ENCODE results near the gene SUPT7L. TPM values are rescaled to one million over a fixed set of nuclear protein-coding genes. Genes with fewer than 3 reads are reported as not detected.
"Not testable (repeated sequence)": the region's sequence is repeated elsewhere in the genome, so short reads cannot be mapped to it uniquely, and the experiment has no call there.

The SUPT7L gene
- total RNA-seq, 1 experiment from 2014 or later, result 26.4 TPM

DNA sequence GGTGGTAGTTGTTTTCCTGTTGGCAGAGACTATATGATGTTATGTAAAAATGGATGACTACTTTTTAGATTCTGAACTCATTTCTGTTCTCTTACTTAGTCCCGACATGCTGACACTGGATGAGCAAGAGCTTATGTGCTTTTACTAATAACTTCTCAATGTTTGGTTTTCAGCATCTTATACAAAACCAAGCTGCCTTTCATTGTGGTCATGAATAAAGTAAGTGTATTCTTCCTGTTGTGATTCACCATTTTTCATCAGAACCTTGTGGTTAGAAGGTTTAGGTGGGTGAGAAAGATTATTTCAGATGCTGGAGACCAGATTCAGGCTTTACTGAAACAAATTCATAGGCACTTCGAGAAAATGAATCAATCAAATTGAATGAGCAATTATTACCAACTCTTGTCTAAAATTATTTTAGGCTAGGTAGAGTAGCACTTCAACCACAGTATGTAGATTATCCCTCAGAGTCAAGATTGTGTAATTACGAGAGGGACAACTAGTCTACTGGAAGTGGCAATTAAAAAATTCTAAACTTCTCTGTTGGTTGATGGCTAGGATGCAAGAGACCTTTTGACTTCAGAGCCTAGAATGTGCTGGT lies 25.3 kb downstream of the SUPT7L start:
- DNase-seq (ENCODE audit: low read depth), result peak; percentile 88

GRCh38 chr2:27636766-27637165 lies 26.6 kb downstream of the SUPT7L start:
- DNase-seq (ENCODE audit: low read depth), result peak; percentile 41

- DNase-seq (ENCODE audit: low read depth), result no peak
These were observed 29.1 kb downstream of the SUPT7L start for GRCh38 chr2:27634291-27634690.

GRCh38 chr2:27630257-27630656 lies 33.2 kb downstream of the SUPT7L start:
- not testable (repeated sequence) for DNase-seq (ENCODE audit: low read depth)

- peak; percentile 94 for DNase-seq (ENCODE audit: low read depth)
These were observed 34.4 kb downstream of the SUPT7L start, which contains the start of the genes CCDC121 and GPN1 for GRCh38 chr2:27628767-27629709. Gene CCDC121 (minus strand): TSS chr2:27629012. CDS start chr2:27627799, 1,213 bp downstream. Gene GPN1 (plus strand): TSS chr2:27629050. CDS start chr2:27629059, 9 bp downstream.

- DNase-seq (ENCODE audit: low read depth), result peak; percentile 89
These were observed 35.2 kb downstream of the SUPT7L start for GRCh38 chr2:27627963-27628766.

DNA sequence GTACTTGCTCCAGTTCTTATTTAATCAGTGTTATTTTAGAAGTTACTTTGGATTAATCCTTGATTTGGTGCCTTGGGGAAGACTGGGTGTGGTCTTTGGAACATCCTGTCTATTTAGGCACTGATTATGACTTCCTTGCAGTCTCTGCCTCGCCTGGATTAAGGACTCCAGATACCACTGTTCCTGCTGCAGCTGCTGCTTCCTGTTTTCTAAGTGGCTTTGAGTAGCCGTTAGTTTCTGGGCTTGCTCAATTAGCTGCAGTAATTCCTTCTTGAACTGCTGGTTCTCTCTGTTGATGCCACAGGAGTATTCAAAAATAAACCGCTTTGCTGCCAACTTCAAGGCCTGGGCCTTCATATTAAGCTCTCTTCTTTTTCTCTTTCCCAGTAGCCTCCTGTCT lies 36.5 kb downstream of the SUPT7L start:
- peak; percentile 76 for DNase-seq (ENCODE audit: low read depth)

GRCh38 chr2:27626323-27626722 lies 37.1 kb downstream of the SUPT7L start:
- not testable (repeated sequence) for DNase-seq (ENCODE audit: low read depth)

GRCh38 chr2:27624943-27625342 lies 38.5 kb downstream of the SUPT7L start:
- DNase-seq (ENCODE audit: low read depth), result no peak

DNA sequence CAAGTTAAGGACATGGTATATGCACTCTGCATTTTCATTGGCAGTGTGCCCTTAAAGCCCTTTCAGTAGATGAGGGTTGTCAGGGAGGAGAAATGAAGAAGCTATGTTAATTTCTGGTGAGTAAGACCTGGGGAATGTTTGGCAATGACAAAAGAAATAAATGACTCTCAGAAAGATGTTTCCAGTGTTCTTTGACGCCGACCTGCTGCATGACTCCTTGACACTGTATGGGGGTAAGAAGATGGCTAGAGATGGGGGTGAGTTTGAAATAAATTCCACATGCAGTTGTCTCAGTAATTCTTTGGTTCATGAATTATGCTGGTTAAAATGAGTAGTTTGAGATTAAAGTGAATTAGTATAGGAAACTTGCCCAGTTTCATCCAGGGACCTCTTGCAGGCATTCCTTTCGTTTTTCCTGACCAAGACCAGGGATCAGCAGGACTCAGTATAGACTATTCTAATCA lies 40.5 kb downstream of the SUPT7L start:
- DNase-seq (ENCODE audit: low read depth), result peak; percentile 69

DNA sequence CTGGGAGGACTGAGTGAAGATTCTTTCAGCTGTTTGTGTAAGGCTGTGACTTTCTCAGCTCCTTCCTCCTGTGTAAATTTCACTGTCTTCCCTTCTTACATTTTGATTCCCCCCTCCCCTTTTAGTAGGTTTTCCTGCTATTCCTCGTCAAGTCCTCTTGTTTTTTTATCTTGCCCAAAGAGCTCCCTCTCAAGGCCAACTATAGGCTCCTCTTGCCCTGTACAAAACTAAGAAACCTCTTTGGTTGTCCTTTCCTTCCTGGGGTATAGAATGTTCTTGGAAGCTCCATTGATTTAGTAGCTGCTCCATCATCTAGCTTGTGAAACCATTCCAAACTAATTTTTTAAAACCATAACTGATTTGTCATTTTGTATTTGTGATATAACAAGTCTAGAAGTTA lies 41.9 kb downstream of the SUPT7L start:
- no peak for DNase-seq (ENCODE audit: low read depth)

DNA sequence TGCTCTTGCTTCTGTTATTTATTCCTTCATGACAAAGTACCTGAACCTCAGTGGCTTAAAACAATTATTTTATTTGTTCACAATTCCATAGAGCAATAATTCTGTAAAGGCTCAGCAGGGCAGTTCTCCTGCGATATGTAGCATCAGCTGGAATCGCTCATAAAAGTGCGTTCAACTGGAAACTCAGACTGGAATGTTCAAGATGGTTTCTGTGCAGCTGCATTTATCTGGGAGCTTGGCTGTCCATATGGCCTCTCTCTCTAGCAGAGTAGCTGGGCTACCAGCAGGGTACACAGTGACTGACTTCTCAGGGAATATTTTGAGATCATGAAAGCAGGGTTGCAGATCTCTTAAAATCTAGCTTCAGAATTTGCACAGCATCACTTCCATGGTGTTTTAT lies 48.1 kb downstream of the SUPT7L start:
- DNase-seq (ENCODE audit: low read depth), result no peak

DNA sequence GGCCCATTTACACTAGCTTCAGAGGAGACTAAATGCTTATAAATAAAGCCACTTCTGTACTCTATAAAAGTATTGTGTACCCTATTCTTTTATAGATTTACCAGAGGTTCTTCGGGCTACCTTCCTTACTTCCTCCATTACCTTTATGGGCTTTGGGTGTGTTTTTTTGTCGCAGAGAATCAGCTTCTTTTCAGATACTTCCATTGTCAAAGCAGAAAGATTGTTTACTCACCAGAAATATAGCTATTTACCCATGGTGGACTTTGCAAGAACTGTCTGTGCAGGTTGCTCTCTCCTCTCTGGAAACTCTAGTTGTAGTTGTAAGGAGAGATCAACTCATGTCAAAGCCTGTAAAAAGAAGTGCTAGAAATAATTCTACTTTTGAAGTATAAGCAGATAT lies 49.4 kb downstream of the SUPT7L start:
- DNase-seq (ENCODE audit: low read depth), result no peak

- peak; percentile 26 for DNase-seq (ENCODE audit: low read depth)
These were observed 56.8 kb downstream of the SUPT7L start for GRCh38 chr2:27606611-27607010.

Other genes starting within 250 kb of the SUPT7L start
- gene NRBP1, start 235.0 kb downstream of the SUPT7L start, total RNA-seq (2014; rRNA removed), result 130 and 140 TPM in 2 replicates
- gene KRTCAP3, start 221.2 kb downstream of the SUPT7L start, total RNA-seq (2014; rRNA removed), result 0.46 TPM in 1 of 2 replicates, not detected in the other
- 5.7 and 7.4 TPM in 2 replicates for gene IFT172, start 173.9 kb downstream of the SUPT7L start, total RNA-seq (2014; rRNA removed)
- 25.9 and 29.0 TPM in 2 replicates for gene FNDC4, start 168.4 kb downstream of the SUPT7L start, total RNA-seq (2014; rRNA removed)
- gene GCKR, start 166.8 kb downstream of the SUPT7L start, total RNA-seq (2014; rRNA removed), result 0.11 and 0.32 TPM in 2 replicates
- 36.0 and 41.6 TPM in 2 replicates for gene ZNF512, start 80.6 kb downstream of the SUPT7L start, total RNA-seq (2014; rRNA removed)
- 2.2 and 2.9 TPM in 2 replicates for gene CCDC121, start 34.6 kb downstream of the SUPT7L start, total RNA-seq (2014; rRNA removed)
- gene GPN1, start 34.6 kb downstream of the SUPT7L start, total RNA-seq (2014; rRNA removed), result 46.9 and 52.0 TPM in 2 replicates
- 30.5 and 35.3 TPM in 2 replicates for gene SLC4A1AP, start 275 bp upstream of the SUPT7L start, total RNA-seq (2014; rRNA removed)
- 84.1 and 85.9 TPM in 2 replicates for gene MRPL33, start 108.1 kb upstream of the SUPT7L start, total RNA-seq (2014; rRNA removed)
- 1.5 and 2.1 TPM in 2 replicates for gene RBKS, start 226.8 kb upstream of the SUPT7L start, total RNA-seq (2014; rRNA removed)
- gene BABAM2, start 227.1 kb upstream of the SUPT7L start, total RNA-seq (2014; rRNA removed), result 30.8 and 36.6 TPM in 2 replicates

Data from LHCN-M2 (cell line).